Measurements from ENCODE around the gene ARHGAP22. TPM values are rescaled to one million over a fixed set of nuclear protein-coding genes. Genes with fewer than 3 reads are reported as not detected.

ARHGAP22 gene
- polyA plus RNA-seq, 1 of the 3 experiments (the other 2 are of a cell fraction), result 12.4 TPM

GRCh38 chr10:48442090-48442808 is 162.6 kb downstream of the ARHGAP22 start (continued):
- TF ChIP-seq CHD2 (IDR thresholded peaks at IDR 0.05; ENCODE audit: low read length, partially characterized antibody) (no peak), FOSL2 (IDR thresholded peaks at IDR 0.05; ENCODE audit: borderline replicate concordance, low read depth) (no peak), MXI1 (IDR thresholded peaks at IDR 0.05; ENCODE audit: low read depth, low read length) (no peak), USF1 (IDR thresholded peaks at IDR 0.05; ENCODE audit: borderline replicate concordance, low read depth) (no peak), TAF1 (IDR thresholded peaks at IDR 0.05; ENCODE audit: borderline replicate concordance, low read depth, low read length) (no peak), FOXJ3 (CRISPR knock-in tag; IDR thresholded peaks at IDR 0.05) (no peak), EP300 (IDR thresholded peaks at IDR 0.05; ENCODE audit: borderline replicate concordance in 1 of 2, low read depth in 1 of 2, low read length in 1 of 2) (no peak), ELF1 (IDR thresholded peaks at IDR 0.05) (no peak), TEAD4 (IDR thresholded peaks at IDR 0.05; ENCODE audit: borderline replicate concordance, insufficient read depth) (no peak), SIN3A (IDR thresholded peaks at IDR 0.05; ENCODE audit: borderline replicate concordance, low read depth, low read length) (no peak), RFX5 (IDR thresholded peaks at IDR 0.05; ENCODE audit: low read length) (no peak)
- TF ChIP-seq, protein P1, sequence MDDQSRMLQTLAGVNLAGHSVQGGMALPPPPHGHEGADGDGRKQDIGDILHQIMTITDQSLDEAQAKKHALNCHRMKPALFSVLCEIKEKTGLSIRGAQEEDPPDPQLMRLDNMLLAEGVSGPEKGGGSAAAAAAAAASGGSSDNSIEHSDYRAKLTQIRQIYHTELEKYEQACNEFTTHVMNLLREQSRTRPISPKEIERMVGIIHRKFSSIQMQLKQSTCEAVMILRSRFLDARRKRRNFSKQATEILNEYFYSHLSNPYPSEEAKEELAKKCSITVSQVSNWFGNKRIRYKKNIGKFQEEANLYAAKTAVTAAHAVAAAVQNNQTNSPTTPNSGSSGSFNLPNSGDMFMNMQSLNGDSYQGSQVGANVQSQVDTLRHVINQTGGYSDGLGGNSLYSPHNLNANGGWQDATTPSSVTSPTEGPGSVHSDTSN (IDR thresholded peaks at IDR 0.05), result no peak

DNA sequence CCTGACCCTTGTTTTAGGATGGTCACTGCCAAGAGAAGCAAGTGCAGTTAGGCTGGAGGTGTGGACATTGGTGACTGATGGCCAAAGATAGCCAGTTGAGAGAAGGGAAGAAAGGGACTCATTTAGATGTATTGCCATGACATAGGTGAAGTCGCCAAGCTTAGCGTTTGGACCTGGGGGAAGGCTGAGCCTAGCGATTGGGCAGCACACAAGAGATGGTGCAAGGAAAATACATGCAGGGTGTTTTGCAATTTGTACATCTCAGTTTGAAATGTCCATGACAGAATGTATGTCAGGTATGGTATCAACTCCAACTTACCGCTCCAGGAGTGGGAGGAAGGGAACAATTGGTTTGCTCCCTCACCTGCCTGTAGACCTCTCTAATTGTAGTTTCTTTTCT is 164.1 kb downstream of the ARHGAP22 start:
- no peak overlapping the region for H2AFZ ChIP-seq (ENCODE audit: low read depth)
- CTCF ChIA-PET, result interaction anchor here (1.5 kb wide), 1 partner anchor 69 kb away, joined by 3 read pairs; no protein-coding TSS in a partner anchor

More for the DNA sequence above, 164.1 kb downstream of the ARHGAP22 start:
- no peak overlapping the region for H3K9ac ChIP-seq
- no peak for TF ChIP-seq MEF2A (IDR thresholded peaks at IDR 0.05; ENCODE audit: borderline replicate concordance, low read depth)
- no peak for TF ChIP-seq MAX (IDR thresholded peaks at IDR 0.05; ENCODE audit: low read depth)
- TF ChIP-seq USF1 (IDR thresholded peaks at IDR 0.05; ENCODE audit: borderline replicate concordance, low read depth), result no peak
- peaks cover 17 to 23% of the 10 kb centered on the region in 2 experiments for H3K36me3 ChIP-seq (replicated peaks in 1 of 2; ENCODE audit: control insufficient read depth in 1 of 2, insufficient read depth in 2 of 2, low read length in 1 of 2)
- H3K4me2 ChIP-seq, result no peak overlapping the region
- H3K9me2 ChIP-seq, result 0 out of 2 replicates have a peak, but pooled peaks cover 4% of the 10 kb centered on the region
- H3K79me2 ChIP-seq (ENCODE audit: insufficient read depth), result no peaks in the 10 kb centered on the region
- POLR2A ChIA-PET, result no interaction called here
- H3K27me3 ChIP-seq (ENCODE audit: insufficient read depth), result no peaks in the 10 kb centered on the region
- DNase-seq, result no peak
- H4K20me1 ChIP-seq (ENCODE audit: insufficient read depth), result peaks cover 11% of the 10 kb centered on the region; the same call in 1 of the 2 replicates
- H3K4me1 ChIP-seq (ENCODE audit: control insufficient read depth in 1 of 2, insufficient read depth in 2 of 2, low read depth in 1 of 2, low read length in 1 of 2), result peaks cover 4 to 18% of the 10 kb centered on the region in 2 experiments; a peak in 3 of 4 replicates
- H3K4me3 ChIP-seq (ENCODE audit: low read depth in 2 of 2, low read length in 1 of 2), result no peak overlapping the region
- no peak overlapping the region for H3K27ac ChIP-seq (ENCODE audit: low read depth in 2 of 2, low read length in 1 of 2)
- 98% methylated on average over 4 of the region's 4 CpGs for WGBS (ENCODE audit: low lambda C conversion rate)
- no peaks in the 10 kb centered on the region for H3K9me3 ChIP-seq
- H3F3A ChIP-seq (replicated peaks; ENCODE audit: insufficient read depth), result peaks cover 50% of the 10 kb centered on the region
